GM12873 (cell line): ENCODE measurements around the gene RHOT2.

Experiments used
- TF ChIP-seq, protein P1 (sequence below): IDR thresholded peaks from 2 replicates; pipeline ENCODE4 v1.5.1; 2012; ENCODE audit warnings: low read depth, mild to moderate bottlenecking, moderate library complexity, low read length, control low read depth; ENCODE audit not compliant: insufficient read depth; ENCODE audit errors: missing control alignments

The RHOT2 gene

GRCh38 chr16:683396-684070 lies 15.6 kb downstream of the RHOT2 start:
- TF ChIP-seq, protein P1, sequence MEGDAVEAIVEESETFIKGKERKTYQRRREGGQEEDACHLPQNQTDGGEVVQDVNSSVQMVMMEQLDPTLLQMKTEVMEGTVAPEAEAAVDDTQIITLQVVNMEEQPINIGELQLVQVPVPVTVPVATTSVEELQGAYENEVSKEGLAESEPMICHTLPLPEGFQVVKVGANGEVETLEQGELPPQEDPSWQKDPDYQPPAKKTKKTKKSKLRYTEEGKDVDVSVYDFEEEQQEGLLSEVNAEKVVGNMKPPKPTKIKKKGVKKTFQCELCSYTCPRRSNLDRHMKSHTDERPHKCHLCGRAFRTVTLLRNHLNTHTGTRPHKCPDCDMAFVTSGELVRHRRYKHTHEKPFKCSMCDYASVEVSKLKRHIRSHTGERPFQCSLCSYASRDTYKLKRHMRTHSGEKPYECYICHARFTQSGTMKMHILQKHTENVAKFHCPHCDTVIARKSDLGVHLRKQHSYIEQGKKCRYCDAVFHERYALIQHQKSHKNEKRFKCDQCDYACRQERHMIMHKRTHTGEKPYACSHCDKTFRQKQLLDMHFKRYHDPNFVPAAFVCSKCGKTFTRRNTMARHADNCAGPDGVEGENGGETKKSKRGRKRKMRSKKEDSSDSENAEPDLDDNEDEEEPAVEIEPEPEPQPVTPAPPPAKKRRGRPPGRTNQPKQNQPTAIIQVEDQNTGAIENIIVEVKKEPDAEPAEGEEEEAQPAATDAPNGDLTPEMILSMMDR = no peak

GRCh38 chr16:684071-684794 lies 16.3 kb downstream of the RHOT2 start, which contains the start of gene JMJD8:
TSS of gene JMJD8 (minus strand) at chr16:684334. CDS start at chr16:684319, 15 bp downstream.
- TF ChIP-seq, protein P1 = no peak

DNA sequence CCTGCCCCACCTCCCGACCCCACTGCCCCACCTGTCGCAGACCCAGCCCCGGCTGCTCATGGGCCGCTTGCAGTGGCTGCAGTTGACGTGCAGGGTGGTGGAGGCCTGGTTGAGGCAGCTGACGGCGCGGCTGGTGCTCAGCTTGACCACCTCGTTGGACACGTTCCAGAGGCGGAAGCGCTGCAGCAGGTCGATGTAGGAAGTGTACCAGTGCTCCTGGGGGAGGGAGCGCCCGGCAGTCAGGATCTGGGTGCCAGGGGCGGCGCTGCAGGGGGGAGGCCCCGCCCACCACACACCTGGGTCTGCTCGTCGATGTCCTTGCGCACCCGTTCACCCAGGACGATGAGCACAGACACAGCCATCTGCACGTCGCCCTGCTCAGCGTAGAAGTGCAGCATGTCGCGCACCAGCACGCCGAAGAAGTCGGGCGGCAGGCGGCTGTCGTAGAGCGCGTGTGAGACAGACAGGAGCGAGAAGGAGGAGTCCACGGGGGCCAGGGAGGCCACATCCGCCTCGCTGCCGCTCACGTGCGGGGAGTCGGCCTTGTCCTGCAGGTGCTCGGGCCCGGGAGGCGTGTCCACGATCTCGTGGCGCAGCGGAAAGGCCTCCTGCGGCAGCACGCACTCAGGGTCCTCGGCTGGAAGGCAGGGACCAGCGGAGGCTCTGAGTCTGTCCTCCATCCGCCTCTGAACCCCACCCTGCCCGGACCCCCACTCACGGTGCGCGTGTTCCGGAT lies 17.2 kb downstream of the RHOT2 start:
- TF ChIP-seq, protein P1 = no peak

- TF ChIP-seq, protein P1 = peak; percentile 44
Measured at GRCh38 chr16:685967-686366, 18.0 kb downstream of the RHOT2 start.

GRCh38 chr16:686459-687260 lies 18.7 kb downstream of the RHOT2 start:
- TF ChIP-seq, protein P1 = no peak

DNA sequence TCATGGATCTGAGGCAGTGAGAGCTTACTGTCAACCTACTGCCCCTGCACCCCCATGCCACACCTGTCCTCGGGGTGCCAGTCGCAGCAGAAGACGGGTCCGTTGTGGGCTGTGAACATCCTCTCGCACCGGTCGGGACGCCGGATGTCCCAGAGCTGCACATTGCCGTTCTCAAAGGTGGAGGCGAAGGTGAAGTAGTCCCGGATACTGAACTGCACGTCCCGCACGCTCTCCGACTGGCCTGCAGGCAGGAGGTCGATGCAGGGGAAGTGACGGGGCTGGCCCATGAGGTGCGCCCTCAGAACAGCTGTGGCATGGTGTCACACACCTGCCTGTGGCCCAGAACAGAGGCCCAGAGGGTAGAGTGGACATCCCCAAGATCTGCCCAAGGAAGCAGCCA lies 19.6 kb downstream of the RHOT2 start:
- TF ChIP-seq, protein P1 = no peak
